Measurements from ENCODE around the gene LAMA3.
"Not testable (repeated sequence)": the region's sequence is repeated elsewhere in the genome, so short reads cannot be mapped to it uniquely, and the experiment has no call there.

Gene LAMA3

DNA sequence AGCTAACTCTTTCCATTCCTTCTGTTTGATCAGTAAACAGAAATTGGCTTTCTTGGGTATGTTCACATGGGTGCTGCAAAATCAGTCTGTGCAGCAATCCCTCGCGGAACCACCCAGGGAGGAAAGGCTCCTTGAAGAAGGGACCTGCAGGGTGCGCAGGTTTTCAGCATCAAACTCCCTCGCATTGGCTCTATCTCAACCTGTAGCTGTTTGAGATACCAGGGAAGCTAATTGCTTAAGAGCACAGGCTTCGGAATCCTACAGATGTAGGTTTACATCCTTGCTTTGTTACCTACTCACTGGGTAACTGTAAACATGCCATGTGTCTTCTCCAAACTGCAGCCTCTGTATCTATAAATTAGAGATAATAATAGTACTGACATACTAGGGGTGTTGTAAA lies 43.2 kb downstream of the LAMA3 start:
- no peak for DNase-seq

DNA sequence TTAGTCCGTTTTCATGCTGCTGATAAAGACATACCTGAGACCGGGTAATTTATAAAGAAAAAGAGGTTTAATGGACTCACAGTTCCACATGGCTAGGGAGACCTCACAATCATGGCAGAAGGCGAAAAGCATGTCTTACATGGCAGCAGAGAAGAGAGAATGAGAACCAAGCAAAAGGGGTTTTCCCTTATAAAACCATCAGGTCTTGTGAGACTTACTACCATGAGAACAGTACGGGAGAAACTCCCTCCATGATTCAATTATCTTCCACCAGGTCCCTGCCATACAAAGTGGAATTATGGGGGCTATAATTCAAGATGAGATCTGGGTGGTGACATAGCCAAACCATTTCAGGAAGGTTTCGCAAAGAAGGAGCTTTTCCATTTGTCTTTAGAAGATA lies 44.0 kb downstream of the LAMA3 start:
- not testable (repeated sequence) for DNase-seq

DNA sequence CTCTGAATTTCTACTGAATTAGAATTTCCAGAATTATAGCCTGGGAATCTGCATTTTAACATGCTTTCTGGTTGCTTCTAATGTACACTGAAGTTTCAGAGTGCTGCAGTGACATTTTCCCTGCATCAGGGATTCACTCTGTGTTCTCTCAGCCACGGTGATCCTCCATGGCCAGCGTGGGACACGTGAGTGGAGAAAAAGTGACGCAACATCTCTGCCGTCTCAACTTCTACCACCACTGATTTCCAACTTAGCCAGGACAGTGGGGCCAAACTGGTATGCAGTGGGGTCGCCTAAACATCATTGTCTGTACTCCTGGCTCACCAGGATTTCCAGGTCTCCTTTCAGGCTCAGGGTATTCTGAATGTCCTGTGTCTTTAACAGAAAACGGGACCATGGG lies 44.6 kb downstream of the LAMA3 start:
- DNase-seq, result no peak

DNA sequence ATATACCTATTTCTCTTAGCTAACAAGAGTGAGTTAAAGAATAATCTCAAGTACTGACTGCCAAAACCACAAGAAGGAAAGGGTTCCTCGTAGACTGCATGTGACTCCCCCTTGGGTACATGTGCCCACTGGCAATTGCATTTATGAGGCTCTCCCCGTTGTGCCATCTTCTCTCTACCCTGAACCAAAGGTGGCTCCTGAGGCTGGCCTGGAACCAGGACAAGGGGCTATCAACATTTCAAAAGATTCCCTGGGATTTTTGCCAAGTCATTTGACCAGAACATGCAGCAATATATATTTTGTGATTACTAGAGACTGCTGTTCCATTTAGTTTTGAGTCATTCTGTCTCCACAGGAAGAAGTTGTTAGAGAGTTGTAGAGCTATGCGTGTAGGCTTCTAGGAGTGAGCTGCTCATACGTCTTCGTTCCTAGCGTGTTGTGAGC lies 45.8 kb downstream of the LAMA3 start:
- no peak for DNase-seq

DNA sequence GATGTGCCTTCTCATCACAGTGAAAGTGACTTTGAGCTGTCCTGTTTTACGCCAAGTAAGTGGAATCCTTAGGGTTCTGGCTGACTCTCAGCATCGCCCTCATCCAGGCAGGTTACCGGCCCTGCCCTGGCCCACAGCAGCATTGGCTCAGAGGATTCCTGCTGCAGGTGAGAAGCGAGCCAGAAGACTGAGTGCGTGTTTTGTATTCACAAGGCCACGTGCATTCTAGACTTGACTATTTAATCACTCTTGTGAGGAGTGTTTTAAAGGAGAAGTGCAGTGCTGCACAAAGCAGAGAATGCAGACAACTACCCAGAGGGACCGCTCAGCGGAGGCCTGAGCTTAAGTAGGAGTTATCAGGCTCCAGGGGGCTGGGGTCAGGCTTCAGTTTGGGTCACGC lies 48.3 kb downstream of the LAMA3 start:
- DNase-seq, result no peak

DNA sequence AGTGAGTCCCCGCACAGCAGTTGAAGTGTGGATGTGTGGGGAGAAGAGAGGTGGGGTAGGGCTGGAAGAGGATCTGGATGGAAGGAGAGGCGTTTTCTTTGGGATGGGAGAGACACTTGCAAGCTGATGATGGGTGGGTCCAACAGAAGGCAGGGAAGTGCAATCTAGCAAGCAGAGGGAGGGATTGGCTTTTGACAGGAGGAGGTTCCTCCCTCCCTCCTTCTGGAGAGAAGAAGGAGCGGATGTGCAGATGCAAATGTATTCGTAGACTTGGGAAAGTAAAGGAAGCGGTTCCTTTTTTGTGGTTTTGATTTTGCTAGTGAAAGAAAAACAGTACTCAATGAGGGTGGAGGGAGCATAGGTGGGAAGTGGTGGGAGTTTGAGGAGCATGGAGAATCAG lies 48.9 kb downstream of the LAMA3 start:
- DNase-seq, result no peak

DNA sequence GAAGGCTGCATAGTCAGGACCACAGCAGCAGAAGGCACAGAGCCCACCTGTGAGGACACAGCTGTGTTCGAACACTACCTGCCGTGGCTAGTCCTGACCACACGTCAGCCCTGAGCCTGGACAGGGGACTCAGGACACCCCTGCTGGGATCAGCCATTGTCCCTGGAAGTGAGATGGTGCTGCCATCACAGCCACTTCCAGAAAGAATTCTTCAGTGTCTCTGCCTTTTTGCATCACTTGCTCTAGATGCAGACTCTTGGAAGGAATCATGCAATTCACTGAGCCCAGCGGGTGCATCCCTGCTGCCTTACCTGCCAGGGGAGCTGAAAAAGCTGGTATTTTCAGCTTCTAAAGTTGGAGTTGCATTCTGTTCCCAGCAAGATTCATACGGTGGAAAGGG lies 49.3 kb downstream of the LAMA3 start:
- DNase-seq, result no peak

DNA sequence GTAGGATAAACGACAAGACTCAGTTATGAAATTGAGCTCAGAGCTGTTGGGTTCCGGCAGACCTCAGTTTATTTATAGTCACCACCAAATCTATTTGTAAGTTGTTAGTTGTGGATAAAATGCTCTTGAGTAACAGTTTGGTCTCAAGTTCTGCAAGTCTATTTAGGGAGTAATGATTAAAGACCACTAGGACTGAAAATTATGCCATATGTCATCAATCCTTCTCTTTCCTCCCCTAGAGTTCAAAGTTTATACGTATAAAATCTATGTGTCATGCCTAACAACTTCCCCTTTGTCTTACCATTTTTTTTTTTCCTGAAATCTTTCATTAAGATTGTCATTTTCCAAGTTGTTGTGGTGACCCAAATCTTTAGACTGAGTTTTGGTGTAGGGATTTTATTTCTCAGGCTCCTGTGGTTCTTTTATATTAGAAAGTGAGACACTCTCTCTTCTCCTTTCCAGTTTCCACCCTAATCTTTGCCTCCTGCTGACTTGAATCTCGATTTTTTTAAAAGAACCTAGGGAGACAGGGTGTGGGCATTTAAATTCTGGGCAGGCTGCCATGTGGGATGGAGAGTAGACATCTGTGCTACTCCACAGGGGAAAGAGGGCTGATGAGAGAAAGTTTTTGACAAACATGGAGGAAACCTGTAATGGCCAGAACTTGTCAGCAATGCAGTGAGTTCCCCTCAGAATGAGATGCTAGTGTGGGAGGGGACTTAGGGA lies 51.0 kb downstream of the LAMA3 start:
- DNase-seq, result no peak

DNA sequence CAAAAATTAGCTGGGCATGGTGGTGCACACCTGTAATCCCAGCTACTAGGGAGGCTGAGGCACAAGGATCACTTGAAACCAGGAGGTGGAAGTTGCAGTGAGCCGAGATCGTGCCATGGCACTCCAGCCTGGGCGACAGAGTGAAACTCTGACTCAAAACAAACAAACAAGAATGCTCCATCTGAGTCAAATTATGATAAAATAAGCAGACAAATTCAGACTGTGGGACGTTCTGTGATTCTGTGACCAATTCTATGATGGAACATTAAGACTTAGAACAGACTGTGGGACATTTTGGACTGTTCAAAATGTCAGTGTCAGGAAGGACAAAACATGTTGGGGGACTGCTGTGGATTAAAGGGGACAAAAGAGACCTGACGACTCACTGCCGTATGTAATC lies 52.7 kb downstream of the LAMA3 start:
- DNase-seq, result not testable (repeated sequence)

DNA sequence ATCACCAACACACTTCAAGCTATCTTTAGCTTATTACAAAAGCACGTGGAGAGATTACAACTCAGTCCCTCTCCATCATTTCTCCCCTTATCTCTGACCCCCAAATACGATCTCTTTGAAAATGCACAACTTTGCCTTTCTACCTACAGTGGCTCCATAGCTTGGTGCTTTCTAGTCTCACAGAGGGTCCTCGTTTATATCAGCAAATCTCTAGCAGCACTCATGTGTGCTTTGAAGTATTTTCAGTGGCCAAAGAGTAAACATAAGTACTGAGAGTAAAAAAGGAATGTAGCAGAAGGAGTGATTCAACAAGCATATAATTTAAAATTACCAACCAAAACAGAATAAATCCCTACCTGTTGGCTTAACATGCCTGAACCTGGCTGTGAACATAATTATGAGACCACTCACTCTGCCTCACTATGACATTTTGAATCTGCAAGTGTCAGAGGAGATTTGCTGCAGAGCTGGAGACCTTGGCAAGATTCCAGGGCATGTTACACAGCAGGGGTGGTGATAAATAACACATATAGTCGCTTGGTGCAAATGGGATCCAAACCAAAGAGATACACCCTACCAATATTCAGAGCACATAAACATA lies 54.6 kb downstream of the LAMA3 start:
- no peak for DNase-seq

DNA sequence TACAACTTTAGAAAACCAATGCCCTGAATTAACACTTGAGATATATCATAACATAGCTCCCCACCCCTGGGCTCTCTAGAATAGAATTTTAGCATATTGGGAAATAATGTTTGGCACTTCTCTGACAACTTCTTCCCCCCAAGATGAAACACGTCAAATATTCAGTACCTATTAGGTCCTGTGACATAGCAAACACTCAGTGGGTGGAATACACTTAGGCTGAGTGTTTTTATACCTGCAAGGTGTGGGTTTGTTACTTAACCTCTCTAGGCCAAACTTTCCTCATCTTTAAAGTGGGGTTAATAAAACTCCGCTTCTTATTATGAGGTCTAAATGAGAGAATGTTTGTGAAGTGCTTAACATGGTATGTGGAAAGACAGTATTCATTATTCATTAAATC lies 56.1 kb downstream of the LAMA3 start:
- no peak for DNase-seq

DNA sequence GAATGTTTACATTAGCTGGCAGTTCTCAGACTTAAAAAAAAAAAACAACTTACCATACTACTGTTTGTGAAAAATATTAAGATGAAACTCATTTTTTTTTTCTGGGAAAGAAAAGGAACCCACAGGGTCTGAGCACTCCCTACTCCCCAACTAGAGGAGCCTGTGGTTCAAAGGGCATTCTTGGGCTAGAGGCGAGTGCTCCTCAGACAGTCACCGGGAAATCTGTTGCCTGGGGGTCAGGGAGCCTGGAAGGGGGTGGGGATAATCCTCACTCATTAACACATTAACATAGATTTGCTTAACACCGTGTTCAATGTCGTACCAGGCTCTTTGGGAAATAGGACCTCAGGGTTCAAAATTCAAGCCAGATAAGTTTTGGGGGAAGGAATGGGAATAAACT lies 57.6 kb downstream of the LAMA3 start:
- DNase-seq, result no peak

DNA sequence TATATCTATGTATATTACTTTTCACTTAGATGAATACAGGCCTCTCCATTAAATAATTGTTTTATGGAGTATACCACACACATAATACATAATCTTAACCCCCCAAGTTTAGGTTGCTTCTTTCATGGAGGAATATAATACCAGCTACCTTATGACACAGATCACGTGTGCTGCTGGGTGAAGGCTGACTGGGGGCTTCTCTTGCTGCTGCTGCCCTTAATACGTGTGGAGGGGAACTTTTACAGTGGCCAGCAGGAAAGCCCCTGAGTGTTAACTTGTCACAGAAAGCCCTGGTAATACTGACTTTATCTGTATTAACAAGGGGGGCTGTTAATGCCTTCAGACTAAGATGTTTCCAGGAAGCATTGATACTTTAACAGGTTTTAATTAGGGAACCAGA lies 63.1 kb downstream of the LAMA3 start:
- no peak for DNase-seq

DNA sequence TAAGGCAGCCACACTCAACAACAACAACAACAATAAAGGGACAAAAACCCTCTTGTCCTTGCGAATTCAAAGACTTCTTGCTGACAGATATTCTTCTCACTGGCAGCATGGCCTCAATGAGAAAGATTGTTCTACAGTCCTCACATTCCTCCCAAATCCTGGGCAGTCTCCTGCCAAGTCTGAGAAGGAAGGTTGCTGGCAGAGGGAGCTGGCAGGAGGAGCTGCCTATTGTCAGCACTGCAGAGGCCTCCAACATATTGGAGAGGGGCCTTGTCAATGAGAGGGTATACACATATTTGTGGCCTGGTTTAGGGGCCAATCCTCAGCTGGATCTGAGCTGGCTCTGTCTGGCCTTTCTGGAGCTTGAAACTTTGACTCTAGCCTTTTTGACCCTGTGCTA lies 63.5 kb downstream of the LAMA3 start:
- no peak for DNase-seq

DNA sequence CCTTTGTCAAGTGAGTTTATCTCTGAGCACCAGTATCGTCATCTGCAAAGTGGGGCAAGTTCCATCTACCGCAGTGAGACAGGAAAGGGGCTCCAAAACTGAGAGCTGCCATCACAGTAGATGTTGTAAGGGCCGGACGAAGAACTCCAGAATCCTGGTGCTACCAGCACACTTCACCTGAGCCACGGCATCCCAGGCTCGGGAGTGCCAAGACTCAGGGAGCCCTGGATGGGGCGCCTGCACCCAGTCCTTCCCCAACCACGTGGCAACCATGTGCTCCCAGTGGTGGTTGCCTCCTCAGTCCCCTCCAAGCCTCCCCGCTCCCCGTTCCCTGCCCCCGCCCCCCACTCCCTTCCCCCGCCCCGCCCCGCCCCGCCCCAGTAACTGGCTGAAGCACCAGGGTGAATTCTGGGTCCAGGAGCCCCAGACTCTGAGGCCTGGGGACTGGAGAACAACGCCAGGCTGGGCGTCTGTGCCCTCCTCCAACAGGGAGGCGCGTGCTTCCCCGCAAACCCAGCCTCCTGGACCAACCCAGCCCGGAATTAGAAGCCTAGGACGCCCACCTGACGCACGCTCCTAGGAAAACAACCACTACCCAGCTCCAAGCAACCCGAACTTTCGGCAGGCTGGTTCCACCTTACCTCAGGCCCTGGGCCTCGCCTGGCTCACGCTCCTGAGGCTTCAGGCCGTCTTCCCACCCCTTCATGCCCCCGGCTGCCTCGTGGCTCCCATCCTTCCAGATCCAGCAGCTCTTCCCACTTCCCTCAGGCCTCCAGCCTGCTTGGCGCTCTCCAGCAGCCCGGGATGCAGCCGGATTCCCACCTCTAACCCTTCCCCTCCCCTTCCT lies 67.6 kb downstream of the LAMA3 start:
- no peak for DNase-seq

DNA sequence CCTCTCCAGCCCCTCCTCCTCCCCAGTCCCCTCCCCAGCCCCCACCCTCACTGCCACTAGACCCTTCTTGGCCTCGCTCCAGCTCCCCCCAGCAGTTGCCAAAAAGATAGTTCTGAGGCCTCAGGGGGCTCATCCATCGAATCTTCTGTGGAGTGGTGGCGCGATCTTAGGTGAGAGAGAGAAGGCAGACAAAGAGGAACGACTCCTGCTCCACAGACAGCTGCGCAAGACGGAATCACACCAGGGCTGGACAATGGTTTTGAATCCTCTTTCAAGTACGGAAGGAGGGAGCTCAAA lies 68.1 kb downstream of the LAMA3 start:
- no peak for DNase-seq

DNA sequence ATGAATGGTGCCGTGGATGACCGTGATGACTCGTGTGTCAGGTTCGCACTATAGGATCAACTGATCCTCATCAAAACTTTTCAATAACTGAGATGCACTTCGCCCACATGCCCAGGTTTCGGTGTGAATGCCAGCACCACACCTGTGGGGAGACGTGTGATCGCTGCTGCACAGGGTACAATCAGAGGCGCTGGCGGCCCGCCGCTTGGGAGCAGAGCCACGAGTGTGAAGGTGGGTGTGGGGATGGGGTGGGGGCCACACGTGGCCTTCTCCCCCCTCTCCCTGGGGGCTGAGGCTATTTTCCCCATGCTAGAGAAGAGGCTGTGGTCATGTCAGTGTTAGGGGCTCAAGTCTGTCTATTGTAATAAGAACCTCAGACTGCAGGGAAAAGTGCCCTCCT lies 69.0 kb downstream of the LAMA3 start:
- DNase-seq, result no peak

DNA sequence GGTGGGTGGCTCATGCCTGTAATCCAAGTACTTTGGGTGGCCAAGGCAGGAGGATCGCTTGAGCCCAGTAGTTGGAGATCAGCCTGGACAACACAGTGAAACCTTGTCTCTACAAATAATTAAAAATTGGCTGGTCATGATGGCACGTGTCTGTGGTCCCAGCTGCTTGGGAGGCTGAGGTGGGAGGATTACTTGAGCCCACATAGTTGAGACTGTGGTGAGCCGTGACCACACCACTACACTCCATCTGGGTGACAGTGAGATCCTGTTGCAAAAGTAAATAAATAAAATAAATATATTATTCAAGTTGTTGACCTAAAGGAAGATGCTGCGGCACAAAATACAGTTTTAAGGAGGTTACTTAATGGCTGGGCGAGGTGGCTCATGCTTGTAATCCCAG lies 72.7 kb downstream of the LAMA3 start:
- DNase-seq, result no peak

DNA sequence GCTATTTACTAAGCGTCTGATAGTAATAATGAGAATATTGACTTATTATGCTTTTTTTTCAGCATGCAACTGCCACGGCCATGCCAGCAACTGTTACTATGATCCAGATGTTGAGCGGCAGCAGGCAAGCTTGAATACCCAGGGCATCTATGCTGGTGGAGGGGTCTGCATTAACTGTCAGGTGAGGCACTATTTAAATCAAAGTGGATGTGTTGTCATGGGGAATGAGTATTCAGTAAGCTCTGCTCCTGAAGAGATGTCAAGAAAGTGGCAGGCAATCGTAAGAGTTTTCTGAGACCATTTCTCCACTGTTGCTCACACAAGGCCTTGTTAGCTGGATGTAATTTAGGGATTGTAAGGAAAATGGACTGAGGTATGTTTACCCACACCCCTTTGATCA lies 74.1 kb downstream of the LAMA3 start:
- no peak for DNase-seq

DNA sequence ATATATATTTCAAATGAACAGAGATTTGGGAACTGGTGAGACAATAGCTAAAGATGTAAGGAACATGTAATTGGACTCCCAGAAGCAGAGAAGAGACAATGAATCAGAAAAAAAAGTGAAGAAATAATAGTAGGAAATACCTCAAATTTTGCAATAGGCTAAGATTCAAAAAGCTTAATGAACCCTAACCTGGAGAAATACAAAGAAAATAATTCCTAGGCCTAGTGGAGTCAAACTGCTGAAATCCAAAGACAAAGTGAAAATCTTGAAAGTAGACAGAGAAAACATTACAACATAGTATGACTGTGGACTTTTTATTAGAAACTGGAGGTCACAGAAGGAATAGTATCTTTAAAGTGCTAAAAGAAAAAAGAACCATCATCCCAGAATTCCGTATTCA lies 76.7 kb downstream of the LAMA3 start:
- DNase-seq, result no peak

DNA sequence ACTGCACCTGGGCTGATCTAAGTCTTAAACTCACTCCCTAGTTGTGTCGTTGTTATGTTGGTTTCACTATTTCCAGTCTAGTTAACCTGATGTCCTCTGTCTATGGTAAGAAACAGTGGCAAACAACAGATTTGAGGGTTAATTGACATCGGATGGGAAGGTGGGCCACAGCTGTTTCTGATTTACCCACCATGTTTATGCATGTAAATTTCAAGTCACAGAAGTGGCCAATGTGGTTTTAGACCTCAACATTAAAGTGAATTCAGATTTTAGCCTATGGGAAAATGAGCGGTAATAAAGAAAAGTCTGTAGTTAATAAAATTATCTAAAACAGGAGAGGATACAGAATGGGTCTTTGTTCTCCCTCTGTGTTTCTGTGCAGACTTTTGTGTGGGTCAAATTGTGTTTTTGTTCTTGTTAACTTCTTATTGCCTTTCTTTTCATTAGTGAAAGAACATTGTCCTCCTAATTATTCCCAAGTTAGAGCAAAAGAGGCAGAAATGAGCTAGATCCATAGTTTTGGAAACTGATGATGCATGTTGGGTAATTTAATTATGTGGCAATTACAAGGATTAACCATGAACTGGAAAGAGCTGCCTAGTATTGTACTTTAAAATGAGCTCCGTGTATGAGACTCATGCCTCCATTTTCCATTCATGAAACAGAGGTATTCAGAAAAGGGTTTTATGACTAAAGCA lies 83.2 kb downstream of the LAMA3 start:
- DNase-seq, result no peak

DNA sequence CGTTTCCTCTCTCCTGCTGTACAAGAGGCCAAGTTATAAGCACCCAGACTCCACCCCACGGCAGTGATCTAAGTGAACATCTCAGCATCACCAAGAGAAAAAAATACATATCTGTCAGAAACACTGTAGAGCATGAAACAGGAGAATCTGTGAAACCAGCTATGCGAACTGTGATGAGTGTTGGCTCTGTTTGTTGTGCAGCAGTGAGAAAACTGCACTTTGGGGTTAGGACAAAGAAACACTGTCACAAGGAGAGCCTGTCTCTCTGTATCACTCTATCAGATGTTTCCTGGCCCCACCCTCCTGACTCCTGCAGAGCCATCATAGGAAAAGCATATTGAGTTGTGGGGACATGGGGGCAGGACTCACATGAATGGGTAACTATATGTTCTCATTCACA lies 87.1 kb downstream of the LAMA3 start:
- DNase-seq, result no peak

DNA sequence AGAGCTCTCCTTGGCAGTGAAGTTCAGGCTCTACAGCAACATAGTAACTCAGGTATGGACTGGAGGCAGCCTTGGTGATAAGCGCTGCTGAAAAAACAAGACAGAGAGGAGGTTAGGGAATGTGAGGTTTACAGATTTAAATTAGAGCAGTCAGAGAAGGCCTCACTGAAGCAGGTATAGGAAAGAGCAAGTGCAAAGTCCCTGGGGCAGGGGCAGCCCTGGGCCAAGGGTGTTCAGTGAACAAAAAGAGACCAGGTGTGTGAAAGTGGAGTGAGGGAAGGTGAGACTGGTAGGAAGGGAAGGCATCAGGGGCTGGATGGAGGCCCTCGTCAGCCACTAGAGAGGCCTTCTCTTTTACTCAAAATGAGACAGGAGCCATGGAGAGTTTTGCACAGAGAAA lies 89.6 kb downstream of the LAMA3 start:
- no peak for DNase-seq

Measured in SHP77 treated with DMSO at 0.1 percent for 48 hours (cell line).